HG03354 (cell line): ENCODE measurements around the gene ZNF408.

ENCODE experiments used
- ATAC-seq: cut with Tn5 transposase; IDR thresholded peaks from one replicate; pipeline ENCODE4 v1.9.1; 2021; ENCODE audit warnings: mild to moderate bottlenecking; ENCODE audit not compliant: unreplicated experiment, poor library complexity, severe bottlenecking

Gene ZNF408

GRCh38 chr11:46722566-46723358, 21.9 kb downstream of the ZNF408 start:
- ATAC-seq: no peak

DNA sequence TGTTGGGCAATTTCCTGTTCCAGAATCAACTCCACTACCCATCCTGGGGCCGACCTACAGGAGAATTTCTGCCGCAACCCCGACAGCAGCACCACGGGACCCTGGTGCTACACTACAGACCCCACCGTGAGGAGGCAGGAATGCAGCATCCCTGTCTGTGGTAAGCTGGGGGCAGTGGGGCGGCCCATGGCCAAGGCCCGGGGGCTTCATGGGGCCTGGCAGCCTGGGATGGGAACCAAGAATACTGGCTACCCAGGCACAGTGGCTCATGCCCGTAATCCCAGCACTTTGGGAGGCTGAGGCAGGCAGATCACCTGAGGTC, 22.5 kb downstream of the ZNF408 start:
- ATAC-seq: no peak

GRCh38 chr11:46724088-46724487, 23.3 kb downstream of the ZNF408 start:
- ATAC-seq: no peak

DNA sequence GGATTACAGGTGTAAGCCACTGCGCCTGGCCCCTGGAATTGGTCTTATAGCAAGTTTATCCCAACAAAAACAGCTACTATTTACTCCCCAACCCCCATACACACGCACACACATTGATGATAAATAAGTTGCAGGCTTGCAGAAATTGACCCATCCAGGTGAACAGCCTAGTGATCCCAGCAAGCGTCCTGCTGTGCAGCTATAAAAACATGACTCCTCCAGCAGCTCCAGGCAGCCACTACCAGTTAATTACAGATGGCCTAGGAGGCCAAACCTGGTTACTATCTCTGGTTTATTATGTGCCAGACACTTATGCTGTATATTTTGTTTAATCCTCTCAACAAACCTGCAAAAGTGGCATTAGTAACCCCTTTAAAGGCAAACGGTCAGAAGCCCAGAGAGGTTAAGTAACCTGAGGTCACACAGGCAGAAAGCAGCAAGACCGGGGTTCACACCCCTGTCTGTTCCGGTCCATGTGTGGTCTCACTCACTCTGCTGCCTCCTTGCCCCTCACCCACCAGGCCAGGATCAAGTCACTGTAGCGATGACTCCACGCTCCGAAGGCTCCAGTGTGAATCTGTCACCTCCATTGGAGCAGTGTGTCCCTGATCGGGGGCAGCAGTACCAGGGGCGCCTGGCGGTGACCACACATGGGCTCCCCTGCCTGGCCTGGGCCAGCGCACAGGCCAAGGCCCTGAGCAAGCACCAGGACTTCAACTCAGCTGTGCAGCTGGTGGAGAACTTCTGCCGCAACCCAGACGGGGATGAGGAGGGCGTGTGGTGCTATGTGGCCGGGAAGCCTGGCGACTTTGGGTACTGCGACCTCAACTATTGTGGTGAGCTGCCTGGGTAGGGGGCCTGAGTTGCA, 24.7 kb downstream of the ZNF408 start:
- no peak for ATAC-seq

- no peak for ATAC-seq
These were observed 25.5 kb downstream of the ZNF408 start for GRCh38 chr11:46726206-46726862.

GRCh38 chr11:46727952-46728658, 27.3 kb downstream of the ZNF408 start:
- no peak for ATAC-seq

DNA sequence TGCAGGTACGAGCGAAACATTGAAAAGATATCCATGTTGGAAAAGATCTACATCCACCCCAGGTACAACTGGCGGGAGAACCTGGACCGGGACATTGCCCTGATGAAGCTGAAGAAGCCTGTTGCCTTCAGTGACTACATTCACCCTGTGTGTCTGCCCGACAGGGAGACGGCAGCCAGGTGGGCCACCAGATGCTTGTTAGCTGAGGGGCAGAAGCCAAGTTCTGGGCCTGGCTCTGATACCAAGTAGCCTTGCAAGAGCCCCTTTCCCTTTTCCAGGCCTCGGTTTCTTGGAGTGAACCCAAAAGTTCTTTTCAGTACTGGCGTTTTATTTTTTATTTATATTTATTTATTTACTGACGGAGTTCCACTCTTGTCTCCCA, 27.8 kb downstream of the ZNF408 start:
- ATAC-seq: no peak

DNA sequence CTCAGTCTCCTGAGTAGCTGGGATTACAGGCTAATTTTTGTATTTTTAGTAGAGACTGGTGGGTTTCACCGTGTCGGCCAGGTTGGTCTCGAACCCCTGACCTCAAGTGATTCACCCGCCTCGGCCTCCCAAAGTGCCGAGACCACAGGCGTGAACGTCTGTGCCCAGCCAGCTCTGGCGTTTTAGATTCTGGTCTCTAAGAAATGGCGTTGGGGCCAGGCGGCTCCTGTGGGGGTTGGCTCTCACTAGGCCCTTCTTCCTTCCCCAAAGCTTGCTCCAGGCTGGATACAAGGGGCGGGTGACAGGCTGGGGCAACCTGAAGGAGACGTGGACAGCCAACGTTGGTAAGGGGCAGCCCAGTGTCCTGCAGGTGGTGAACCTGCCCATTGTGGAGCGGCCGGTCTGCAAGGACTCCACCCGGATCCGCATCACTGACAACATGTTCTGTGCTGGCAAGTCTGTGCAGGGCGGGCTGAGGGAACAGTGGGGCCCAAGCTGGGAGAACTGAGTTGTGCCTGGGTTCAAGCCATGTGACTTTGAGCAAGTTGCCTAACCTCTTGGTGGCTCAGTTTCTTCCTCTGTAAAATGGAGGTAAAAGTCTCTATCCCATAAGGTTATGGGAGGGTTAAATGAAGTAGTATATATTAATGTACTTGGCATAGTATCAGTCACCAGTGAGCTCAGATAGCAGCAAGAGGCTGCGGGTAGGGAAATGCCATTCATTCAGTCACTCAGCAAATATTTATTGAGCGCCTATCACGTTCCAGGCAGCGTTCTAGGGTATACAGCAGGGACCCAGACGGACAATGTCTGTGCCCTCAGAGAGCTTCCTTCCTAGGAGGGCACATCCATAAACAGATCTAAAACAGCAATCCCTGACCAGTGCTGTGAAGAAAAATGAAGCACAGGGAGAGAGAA, 28.5 kb downstream of the ZNF408 start:
- no peak for ATAC-seq

- ATAC-seq: no peak
These were observed 30.7 kb downstream of the ZNF408 start for GRCh38 chr11:46731545-46731944.

DNA sequence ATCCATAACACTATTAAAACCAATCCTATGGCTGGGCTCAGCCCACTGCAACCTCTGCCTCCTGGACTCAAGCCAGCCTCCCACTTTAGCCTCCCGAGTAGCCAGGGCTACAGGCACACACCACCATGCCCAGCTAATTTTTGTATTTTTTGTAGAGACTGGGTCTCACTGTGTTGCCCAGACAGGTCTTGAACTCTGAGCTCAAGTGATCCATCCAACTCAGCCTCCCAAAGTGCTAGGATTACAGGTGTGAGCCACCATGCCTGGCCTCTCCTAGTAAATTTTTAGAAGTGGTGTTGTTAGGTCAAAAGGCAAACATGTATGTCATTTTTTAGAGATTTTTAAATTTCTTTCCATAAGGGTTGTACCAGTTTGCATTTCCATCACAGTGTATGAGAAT, 32.4 kb downstream of the ZNF408 start:
- no peak for ATAC-seq

GRCh38 chr11:46736146-46736545, 35.3 kb downstream of the ZNF408 start:
- no peak for ATAC-seq

GRCh38 chr11:46736615-46737014, 35.8 kb downstream of the ZNF408 start:
- no peak for ATAC-seq

- no peak for ATAC-seq
These were observed 36.9 kb downstream of the ZNF408 start for GRCh38 chr11:46737699-46738098.

DNA sequence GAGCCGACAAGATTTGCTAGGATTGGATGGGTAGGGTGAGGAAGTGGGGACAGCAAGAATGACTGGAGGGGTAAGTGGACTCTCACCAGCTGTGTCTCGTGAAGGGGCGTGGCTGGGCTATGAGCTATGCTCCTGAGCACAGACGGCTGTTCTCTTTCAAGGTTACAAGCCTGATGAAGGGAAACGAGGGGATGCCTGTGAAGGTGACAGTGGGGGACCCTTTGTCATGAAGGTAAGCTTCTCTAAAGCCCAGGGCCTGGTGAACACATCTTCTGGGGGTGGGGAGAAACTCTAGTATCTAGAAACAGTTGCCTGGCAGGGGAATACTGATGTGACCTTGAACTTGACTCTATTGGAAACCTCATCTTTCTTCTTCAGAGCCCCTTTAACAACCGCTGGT, 38.1 kb downstream of the ZNF408 start:
- ATAC-seq: no peak

- no peak for ATAC-seq
These were observed 41.0 kb downstream of the ZNF408 start for GRCh38 chr11:46741600-46742484.

- no peak for ATAC-seq
These were observed 42.2 kb downstream of the ZNF408 start for GRCh38 chr11:46743043-46743442.

- ATAC-seq: no peak
These were observed 43.0 kb downstream of the ZNF408 start for GRCh38 chr11:46743693-46744339.

GRCh38 chr11:46745328-46745727, 44.5 kb downstream of the ZNF408 start:
- ATAC-seq: no peak
